ENCODE measurements around the gene SERPING1. TPM values are rescaled to one million over a fixed set of nuclear protein-coding genes. Genes with fewer than 3 reads are reported as not detected.

The SERPING1 gene
- polyA plus RNA-seq: 9.1 and 24.1 TPM in 2 replicates

GRCh38 chr11:57597461-57597915 lies at the start of gene SERPING1:
SERPING1 (plus strand) TSS chr11:57597685; CDS start chr11:57598271, 586 bp downstream.

GRCh38 chr11:57567515-57568329 lies 29.8 kb upstream of the SERPING1 start, which contains the start of gene UBE2L6:
UBE2L6 (minus strand) TSS chr11:57567672; CDS start chr11:57567611, 61 bp downstream.

GRCh38 chr11:57649826-57650738 lies 52.6 kb downstream of the SERPING1 start, which contains the start of gene YPEL4:
YPEL4 (minus strand) TSS chr11:57649912; CDS start chr11:57647107, 2,805 bp downstream.

GRCh38 chr11:57657194-57658022 lies 59.9 kb downstream of the SERPING1 start, which contains the start of gene CLP1:
CLP1 (plus strand) TSS chr11:57657762; CDS start chr11:57659477, 1,715 bp downstream.

Other genes with a start within 250 kb of the SERPING1 start
- not detected in 2 replicates for gene PRG3, start 216.5 kb upstream of the SERPING1 start, polyA plus RNA-seq
- gene PRG2, start 207.0 kb upstream of the SERPING1 start, polyA plus RNA-seq: not detected in 2 replicates
- gene SLC43A3, start 170.6 kb upstream of the SERPING1 start, polyA plus RNA-seq: 1.1 and 3.0 TPM in 2 replicates
- 0.16 TPM in 1 of 2 replicates, not detected in the other for gene RTN4RL2, start 137.2 kb upstream of the SERPING1 start, polyA plus RNA-seq
- gene SLC43A1, start 82.0 kb upstream of the SERPING1 start, polyA plus RNA-seq: 0.16 and 1.1 TPM in 2 replicates
- gene TIMM10, start 66.9 kb upstream of the SERPING1 start, polyA plus RNA-seq: 261 and 303 TPM in 2 replicates
- gene SMTNL1, start 60.1 kb upstream of the SERPING1 start, polyA plus RNA-seq: not detected in 2 replicates
- gene UBE2L6, start 30.0 kb upstream of the SERPING1 start, polyA plus RNA-seq: 19.2 and 28.4 TPM in 2 replicates
- 0.24 and 1.0 TPM in 2 replicates for gene YPEL4, start 52.2 kb downstream of the SERPING1 start, polyA plus RNA-seq
- 5.1 and 5.6 TPM in 2 replicates for gene CLP1, start 60.1 kb downstream of the SERPING1 start, polyA plus RNA-seq
- 26.2 and 26.9 TPM in 2 replicates for gene ZDHHC5, start 70.4 kb downstream of the SERPING1 start, polyA plus RNA-seq
- 16.3 and 22.3 TPM in 2 replicates for gene MED19, start 114.5 kb downstream of the SERPING1 start, polyA plus RNA-seq
- gene TMX2, start 114.9 kb downstream of the SERPING1 start, polyA plus RNA-seq: 167 and 173 TPM in 2 replicates
- gene SELENOH, start 143.8 kb downstream of the SERPING1 start, polyA plus RNA-seq: 58.7 and 79.0 TPM in 2 replicates
- 0.24 TPM in 1 of 2 replicates, not detected in the other for gene BTBD18, start 154.1 kb downstream of the SERPING1 start, polyA plus RNA-seq
- gene CTNND1, start 164.1 kb downstream of the SERPING1 start, polyA plus RNA-seq: 10.6 and 12.1 TPM in 2 replicates